PC-3 (cell line): ENCODE measurements around the gene BCORL1. TPM values are rescaled to one million over a fixed set of nuclear protein-coding genes. Genes with fewer than 3 reads are reported as not detected.

Experiments
- ATAC-seq: fragments of 200-7000 bp; cut with Tn5 transposase; 2 replicates; pipeline ENCODE4 v1.9.1; 2020; ENCODE audit warnings: mild to moderate bottlenecking, moderate library complexity
- BruUV-seq: library from RNA; stranded (reverse); fragments of 400-500 nt; replicated peaks from 2 replicates; lab custom pipeline; 2021; lab: Mats Ljungman, UMichigan
- CTCF ChIA-PET: fragments of 300-600 bp; sonication (Branson Sonifier 250); formaldehyde crosslinking; loops from one replicate; lab custom pipeline; 2022; ENCODE audit warnings: antibody characterized with exemption; lab: Charles Lee
- POLR2A ChIA-PET: fragments of 300-600 bp; sonication (Branson Sonifier 250); formaldehyde crosslinking; loops from one replicate; lab custom pipeline; 2022; ENCODE audit warnings: antibody characterized with exemption; ENCODE audit not compliant: unreplicated experiment; lab: Charles Lee
- DNase-seq: peaks from one replicate; pipeline ENCODE4 v3.0.0-alpha.2; 2015
- H2AFZ ChIP-seq: fragments of 300-600 bp; sonication (generic); 2 replicates; pipeline ENCODE4 v1.6.0; 2016; ENCODE audit warnings: antibody characterized with exemption, low read length
- H3F3A ChIP-seq: fragments of 300-600 bp; sonication (generic); one replicate; pipeline ENCODE4 v1.6.0; 2017; ENCODE audit warnings: antibody characterized with exemption, low read length, control low read depth, mild to moderate bottlenecking; ENCODE audit not compliant: unreplicated experiment
- H3K27ac ChIP-seq: fragments of 300-600 bp; sonication (generic); 2 replicates; pipeline ENCODE4 v1.5.1; 2016; ENCODE audit warnings: mild to moderate bottlenecking, low read length
- H3K27me3 ChIP-seq: fragments of 300-600 bp; sonication (generic); 2 replicates; pipeline ENCODE4 v1.6.1; 2016; ENCODE audit warnings: low read length, mixed read lengths
- H3K36me3 ChIP-seq: fragments of 300-600 bp; sonication (generic); 2 replicates; pipeline ENCODE4 v1.6.1; 2016; ENCODE audit warnings: low read depth, mixed run types, low read length, mixed read lengths
- H3K4me1 ChIP-seq: fragments of 300-600 bp; sonication (generic); 2 replicates; pipeline ENCODE4 v1.5.1; 2016; ENCODE audit warnings: low read length; ENCODE audit not compliant: insufficient read depth
- H3K4me2 ChIP-seq: fragments of 300-600 bp; sonication (generic); 2 replicates; pipeline ENCODE4 v1.6.0; 2016; ENCODE audit warnings: low read length
- H3K4me3 ChIP-seq: fragments of 300-600 bp; sonication (generic); 2 replicates; pipeline ENCODE4 v1.5.1; 2016; ENCODE audit warnings: mild to moderate bottlenecking, low read length, mixed read lengths
- H3K79me2 ChIP-seq: fragments of 300-600 bp; sonication (generic); 2 replicates; pipeline ENCODE4 v1.6.1; 2017; ENCODE audit warnings: low read length, mixed read lengths
- H3K9ac ChIP-seq: fragments of 300-600 bp; sonication (generic); 2 replicates; pipeline ENCODE4 v1.6.0; 2016; ENCODE audit warnings: mild to moderate bottlenecking, low read length
- H3K9me2 ChIP-seq: fragments of 300-600 bp; sonication (generic); replicated peaks from 2 replicates; pipeline ENCODE4 v1.6.1; 2016; ENCODE audit warnings: mixed run types, low read length, mixed read lengths
- H3K9me3 ChIP-seq: fragments of 300-600 bp; sonication (generic); 2 replicates; pipeline ENCODE4 v1.6.1; 2016; ENCODE audit warnings: low read length, mixed read lengths
- H4K20me1 ChIP-seq: fragments of 300-600 bp; sonication (generic); 2 replicates; pipeline ENCODE4 v1.6.1; 2016; ENCODE audit warnings: low read length, mixed read lengths
- EZH2 ChIP-seq: fragments of 300-600 bp; sonication (generic); IDR thresholded peaks from one replicate; pipeline ENCODE4 v1.6.1; 2017; ENCODE audit warnings: antibody characterized with exemption, mild to moderate bottlenecking, low read length; ENCODE audit not compliant: unreplicated experiment
- EZH2phosphoT487 ChIP-seq: fragments of 300-600 bp; sonication (generic); IDR thresholded peaks from 2 replicates; pipeline ENCODE4 v1.6.1; 2018; ENCODE audit warnings: mild to moderate bottlenecking, antibody characterized with exemption, low read length, borderline replicate concordance
- intact Hi-C: fragments of 100-400 bp; cut with micrococcal nuclease; formaldehyde crosslinking; loops from 2 replicates; pipeline ENCODE4 v1.9.0; 2023
- total RNA-seq: library from RNA; depleted of rRNA; stranded (reverse); fragments of >200 nt; gene quantifications from 2 replicates; pipeline ENCODE4 v1.2.3, GENCODE V29; 2014
- TF ChIP-seq, protein P1 (sequence below): fragments of 300-600 bp; sonication (generic); conservative IDR thresholded peaks from 2 replicates; pipeline ENCODE4 v1.5.1; 2017; ENCODE audit warnings: antibody characterized with exemption, low read depth, mild to moderate bottlenecking, low read length

Gene BCORL1
- total RNA-seq, 1 experiment from 2014 or later, result 3.1 TPM

DNA sequence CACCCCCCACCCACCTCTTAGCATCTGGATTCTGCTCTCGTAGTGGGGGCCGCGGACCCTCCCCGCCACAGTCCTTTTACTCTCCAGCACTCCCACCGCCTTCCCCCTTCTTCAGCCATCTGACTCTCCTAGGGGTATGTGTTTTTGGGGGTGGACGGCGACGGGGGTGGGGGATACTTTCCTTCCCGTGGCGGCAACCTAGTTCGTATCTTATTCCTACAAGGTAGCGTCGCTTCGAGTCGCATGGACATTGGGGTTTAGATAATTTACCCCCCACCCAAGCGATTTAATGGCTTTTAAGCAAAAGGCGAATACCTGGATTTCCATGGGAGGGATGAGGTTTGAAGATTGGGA lies 1.3 kb upstream of the BCORL1 start:
- TSS peak; percentile 42 for BruUV-seq
- no peaks in the 10 kb centered on the region for H3K9me3 ChIP-seq
- peak overlapping the region; percentile 79 for H2AFZ ChIP-seq
- H3K79me2 ChIP-seq, result peaks cover 15% of the 10 kb centered on the region; the same call in 1 of the 2 replicates
- no peak for DNase-seq
- ChIA-PET POLR2A (no interaction called here), CTCF (interaction anchor here (0.6 kb wide), 1 partner anchor 173 kb away, joined by 3 read pairs; no protein-coding TSS in a partner anchor)
- H3K36me3 ChIP-seq, result no peaks in the 10 kb centered on the region
- H3K27ac ChIP-seq, result no peak overlapping the region
- no peak overlapping the region; the same call in 1 of the 2 replicates for H3K4me2 ChIP-seq
- TF ChIP-seq EZH2, result no peak
- H3F3A ChIP-seq, result no peaks in the 10 kb centered on the region
- H3K4me3 ChIP-seq, result no peak overlapping the region; the same call in 1 of the 2 replicates
- no peaks in the 10 kb centered on the region for H3K27me3 ChIP-seq
- H3K9ac ChIP-seq, result no peak overlapping the region; the same call in 1 of the 2 replicates
- intact Hi-C loops, result no loop called here
- H3K4me1 ChIP-seq, result peaks cover 5% of the 10 kb centered on the region; the same call in 1 of the 2 replicates
- ATAC-seq, result no peak
- H3K9me2 ChIP-seq, result no peaks in the 10 kb centered on the region
- no peaks in the 10 kb centered on the region for H4K20me1 ChIP-seq

DNA sequence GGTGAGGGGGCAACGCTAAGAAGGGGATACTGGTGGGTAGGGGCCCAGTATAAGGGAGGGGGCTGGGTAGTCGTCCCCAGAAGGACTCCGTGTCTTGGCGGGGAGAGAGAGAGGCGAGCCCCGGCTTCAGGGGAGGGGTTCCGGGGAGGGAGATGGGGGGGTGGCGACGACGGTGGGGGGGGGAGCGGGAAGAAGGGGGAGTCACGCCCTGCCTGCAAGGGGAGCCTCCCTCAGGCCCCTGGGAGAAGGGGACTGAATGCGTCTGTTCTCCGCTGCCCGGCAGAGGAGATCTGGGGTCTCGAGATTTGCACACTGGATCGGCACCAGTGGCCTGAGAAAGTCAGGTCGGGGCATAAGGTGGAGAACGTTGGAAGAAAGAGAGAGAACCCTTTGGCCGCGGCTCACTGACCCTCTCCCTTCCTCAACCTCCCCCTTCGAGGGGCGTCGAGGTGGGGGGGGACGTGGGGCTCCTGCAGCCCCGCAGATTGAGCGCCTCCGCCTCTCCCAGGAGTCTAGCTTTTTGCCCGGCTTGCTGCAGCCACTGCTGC lies 609 bp upstream of the BCORL1 start:
- no peaks in the 10 kb centered on the region for H3K9me3 ChIP-seq
- H2AFZ ChIP-seq, result peak overlapping the region; percentile 90
- BruUV-seq, result no TSS peak
- no peak for DNase-seq
- H3K9me2 ChIP-seq, result no peaks in the 10 kb centered on the region
- intact Hi-C loops, result loop anchor here (2.0 kb wide), 2 partner anchors 57 to 79 kb away; no protein-coding TSS in a partner anchor
- peaks cover 15% of the 10 kb centered on the region; the same call in 1 of the 2 replicates for H3K79me2 ChIP-seq
- no peak overlapping the region; the same call in 1 of the 2 replicates for H3K4me3 ChIP-seq
- H3K27ac ChIP-seq, result no peak overlapping the region
- no peaks in the 10 kb centered on the region for H3F3A ChIP-seq
- H3K36me3 ChIP-seq, result no peaks in the 10 kb centered on the region
- ChIA-PET CTCF (no interaction called here), POLR2A (no interaction called here)
- H3K27me3 ChIP-seq, result no peaks in the 10 kb centered on the region
- no peak overlapping the region; the same call in 1 of the 2 replicates for H3K4me2 ChIP-seq
- TF ChIP-seq EZH2, result no peak
- TF ChIP-seq, protein P1, sequence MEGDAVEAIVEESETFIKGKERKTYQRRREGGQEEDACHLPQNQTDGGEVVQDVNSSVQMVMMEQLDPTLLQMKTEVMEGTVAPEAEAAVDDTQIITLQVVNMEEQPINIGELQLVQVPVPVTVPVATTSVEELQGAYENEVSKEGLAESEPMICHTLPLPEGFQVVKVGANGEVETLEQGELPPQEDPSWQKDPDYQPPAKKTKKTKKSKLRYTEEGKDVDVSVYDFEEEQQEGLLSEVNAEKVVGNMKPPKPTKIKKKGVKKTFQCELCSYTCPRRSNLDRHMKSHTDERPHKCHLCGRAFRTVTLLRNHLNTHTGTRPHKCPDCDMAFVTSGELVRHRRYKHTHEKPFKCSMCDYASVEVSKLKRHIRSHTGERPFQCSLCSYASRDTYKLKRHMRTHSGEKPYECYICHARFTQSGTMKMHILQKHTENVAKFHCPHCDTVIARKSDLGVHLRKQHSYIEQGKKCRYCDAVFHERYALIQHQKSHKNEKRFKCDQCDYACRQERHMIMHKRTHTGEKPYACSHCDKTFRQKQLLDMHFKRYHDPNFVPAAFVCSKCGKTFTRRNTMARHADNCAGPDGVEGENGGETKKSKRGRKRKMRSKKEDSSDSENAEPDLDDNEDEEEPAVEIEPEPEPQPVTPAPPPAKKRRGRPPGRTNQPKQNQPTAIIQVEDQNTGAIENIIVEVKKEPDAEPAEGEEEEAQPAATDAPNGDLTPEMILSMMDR, result no peak
- TF ChIP-seq EZH2phosphoT487, result no peak
- H3K9ac ChIP-seq, result no peak overlapping the region
- H3K4me1 ChIP-seq, result peaks cover 5% of the 10 kb centered on the region; the same call in 1 of the 2 replicates
- ATAC-seq, result no peak
- no peaks in the 10 kb centered on the region for H4K20me1 ChIP-seq

DNA sequence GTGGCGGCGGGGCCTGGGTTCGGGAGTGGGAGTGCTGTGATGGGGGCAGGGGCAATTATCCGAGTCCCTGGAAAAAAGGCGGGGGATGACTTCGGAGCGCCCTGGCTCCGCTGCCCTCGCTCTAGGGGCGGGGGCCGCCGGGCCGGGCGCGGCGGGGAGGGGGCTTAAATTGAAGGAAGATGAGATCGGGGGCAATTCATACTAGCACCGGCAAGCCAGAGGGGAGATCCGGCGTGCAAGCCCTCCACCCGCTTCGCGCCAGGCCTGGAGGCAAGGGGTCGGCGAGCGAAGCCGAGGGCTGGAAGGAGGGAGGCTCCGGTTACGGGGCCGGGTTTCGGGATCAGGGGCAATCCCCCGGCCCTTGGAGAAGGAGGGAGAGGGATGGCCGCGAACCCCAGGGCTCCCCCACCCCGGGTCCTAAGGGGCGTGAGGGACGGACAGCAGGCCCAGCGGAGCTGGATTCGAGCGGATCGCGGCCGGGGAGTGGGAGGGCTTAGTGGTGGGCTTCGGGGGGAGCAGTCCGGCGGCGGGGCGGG lies 1.2 kb downstream of the BCORL1 start:
- H3K27ac ChIP-seq, result no peak overlapping the region
- CTCF ChIA-PET, result no interaction called here

More for the DNA sequence above, 1.2 kb downstream of the BCORL1 start:
- no peaks in the 10 kb centered on the region for H3K27me3 ChIP-seq
- no peak overlapping the region for H3K9ac ChIP-seq
- no peak overlapping the region for H3K4me2 ChIP-seq
- H3K36me3 ChIP-seq, result no peaks in the 10 kb centered on the region
- no peaks in the 10 kb centered on the region for H3K9me2 ChIP-seq
- DNase-seq (no peak), ATAC-seq (no peak)
- peaks cover 5% of the 10 kb centered on the region; the same call in 1 of the 2 replicates for H3K4me1 ChIP-seq
- intact Hi-C loops, result loop anchor here (2.0 kb wide), 2 partner anchors 59 to 77 kb away; no protein-coding TSS in a partner anchor
- no peak overlapping the region for H3K4me3 ChIP-seq
- TF ChIP-seq, protein P1, result no peak
- TF ChIP-seq EZH2, result no peak
- TF ChIP-seq EZH2phosphoT487, result no peak
- no peak overlapping the region; the same call in 1 of the 2 replicates for H2AFZ ChIP-seq
- peaks cover 15% of the 10 kb centered on the region; the same call in 1 of the 2 replicates for H3K79me2 ChIP-seq
- no peaks in the 10 kb centered on the region for H4K20me1 ChIP-seq
- H3K9me3 ChIP-seq, result no peaks in the 10 kb centered on the region
- H3F3A ChIP-seq, result no peaks in the 10 kb centered on the region
- POLR2A ChIA-PET, result no interaction called here
- BruUV-seq, result no TSS peak
